ENCODE results near the gene PCNX1. TPM values are rescaled to one million over a fixed set of nuclear protein-coding genes. Genes with fewer than 3 reads are reported as not detected.

PCNX1 gene
- total RNA-seq, 1 donor from 2014 or later = 62.5 TPM

DNA sequence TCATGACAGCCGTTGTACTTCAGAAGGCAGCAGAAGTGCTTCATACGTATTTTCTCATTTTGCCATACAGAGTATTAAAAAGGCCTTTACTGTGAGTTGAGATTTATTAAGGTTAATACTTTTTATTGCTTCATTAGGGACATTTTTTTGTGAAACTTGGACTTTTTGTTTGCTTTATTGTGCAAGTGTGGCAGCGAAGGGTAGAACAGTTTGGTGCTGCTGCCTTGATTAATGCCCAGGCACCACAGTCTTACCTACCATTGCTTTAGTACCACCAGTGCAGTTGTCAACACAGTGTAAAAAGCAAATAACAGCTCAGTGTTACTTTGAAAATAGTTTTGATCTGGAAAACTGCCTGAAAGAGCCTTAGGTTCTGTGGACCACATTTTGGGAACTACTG is 147.4 kb downstream of the PCNX1 start:
- Mint-ChIP-seq H3K27ac (ENCODE audit: unreplicated experiment) (no peak overlapping the region), H3K4me1 (ENCODE audit: low read depth, unreplicated experiment) (no peaks in the 10 kb centered on the region), H3K27me3 (ENCODE audit: unreplicated experiment) (peaks cover under 1% of the 10 kb centered on the region), H3K9me3 (ENCODE audit: unreplicated experiment) (no peaks in the 10 kb centered on the region), H3K4me3 (ENCODE audit: unreplicated experiment) (no peak overlapping the region), H3K36me3 (ENCODE audit: unreplicated experiment) (no peaks in the 10 kb centered on the region)
- TF ChIP-seq, protein P1, sequence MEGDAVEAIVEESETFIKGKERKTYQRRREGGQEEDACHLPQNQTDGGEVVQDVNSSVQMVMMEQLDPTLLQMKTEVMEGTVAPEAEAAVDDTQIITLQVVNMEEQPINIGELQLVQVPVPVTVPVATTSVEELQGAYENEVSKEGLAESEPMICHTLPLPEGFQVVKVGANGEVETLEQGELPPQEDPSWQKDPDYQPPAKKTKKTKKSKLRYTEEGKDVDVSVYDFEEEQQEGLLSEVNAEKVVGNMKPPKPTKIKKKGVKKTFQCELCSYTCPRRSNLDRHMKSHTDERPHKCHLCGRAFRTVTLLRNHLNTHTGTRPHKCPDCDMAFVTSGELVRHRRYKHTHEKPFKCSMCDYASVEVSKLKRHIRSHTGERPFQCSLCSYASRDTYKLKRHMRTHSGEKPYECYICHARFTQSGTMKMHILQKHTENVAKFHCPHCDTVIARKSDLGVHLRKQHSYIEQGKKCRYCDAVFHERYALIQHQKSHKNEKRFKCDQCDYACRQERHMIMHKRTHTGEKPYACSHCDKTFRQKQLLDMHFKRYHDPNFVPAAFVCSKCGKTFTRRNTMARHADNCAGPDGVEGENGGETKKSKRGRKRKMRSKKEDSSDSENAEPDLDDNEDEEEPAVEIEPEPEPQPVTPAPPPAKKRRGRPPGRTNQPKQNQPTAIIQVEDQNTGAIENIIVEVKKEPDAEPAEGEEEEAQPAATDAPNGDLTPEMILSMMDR (IDR thresholded peaks at IDR 0.05; ENCODE audit: partially characterized antibody, unreplicated experiment) = no peak
- no peak for DNase-seq

DNA sequence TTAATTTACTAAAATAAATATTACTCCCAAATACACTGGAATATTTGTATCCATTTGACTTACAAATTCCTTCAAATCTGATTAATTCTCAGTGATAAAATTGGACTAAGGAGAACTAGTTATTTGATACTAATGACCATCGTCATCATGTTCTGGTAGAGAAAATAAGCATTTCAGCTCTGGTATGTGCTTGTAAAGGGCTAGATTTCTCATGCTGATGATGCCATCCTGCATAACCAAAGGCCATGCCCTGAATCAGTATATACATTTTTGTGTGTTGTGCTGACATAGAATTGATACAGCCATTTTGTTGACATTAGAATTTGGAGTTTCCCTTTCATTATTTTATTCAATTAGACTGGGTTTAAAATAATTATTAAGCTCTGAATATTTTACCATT is 148.9 kb downstream of the PCNX1 start:
- DNase-seq = no peak
- TF ChIP-seq, protein P1 (IDR thresholded peaks at IDR 0.05; ENCODE audit: partially characterized antibody, unreplicated experiment) = no peak
- no peak overlapping the region for H3K4me3 Mint-ChIP-seq (ENCODE audit: unreplicated experiment)
- no peak overlapping the region for H3K27ac Mint-ChIP-seq (ENCODE audit: unreplicated experiment)
- peaks cover 3% of the 10 kb centered on the region for H3K27me3 Mint-ChIP-seq (ENCODE audit: unreplicated experiment)
- no peaks in the 10 kb centered on the region for H3K4me1 Mint-ChIP-seq (ENCODE audit: low read depth, unreplicated experiment)
- no peaks in the 10 kb centered on the region for H3K36me3 Mint-ChIP-seq (ENCODE audit: unreplicated experiment)
- H3K9me3 Mint-ChIP-seq (ENCODE audit: unreplicated experiment) = no peaks in the 10 kb centered on the region

DNA sequence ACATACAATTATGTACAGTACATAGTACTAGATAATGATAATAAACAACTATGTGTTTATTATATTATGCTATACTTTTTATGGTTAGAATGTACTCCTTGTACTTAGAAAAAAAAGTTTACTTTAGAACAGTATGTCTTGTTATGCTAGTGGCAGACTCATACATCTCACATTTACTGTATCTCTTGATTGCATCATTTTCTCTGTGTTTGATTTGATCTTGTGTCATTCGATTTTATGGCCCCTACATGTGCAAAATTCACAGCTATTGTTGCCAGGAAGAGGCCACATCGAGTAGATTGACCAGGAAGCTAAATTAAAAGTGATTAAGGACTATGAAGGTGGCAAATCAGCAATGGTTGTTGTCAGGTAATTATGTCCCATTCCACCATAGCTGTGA is 153.0 kb downstream of the PCNX1 start:
- Mint-ChIP-seq H3K27ac (ENCODE audit: unreplicated experiment) (no peak overlapping the region), H3K4me1 (ENCODE audit: low read depth, unreplicated experiment) (no peaks in the 10 kb centered on the region), H3K9me3 (ENCODE audit: unreplicated experiment) (no peaks in the 10 kb centered on the region), H3K36me3 (ENCODE audit: unreplicated experiment) (peaks cover 4% of the 10 kb centered on the region), H3K4me3 (ENCODE audit: unreplicated experiment) (no peak overlapping the region), H3K27me3 (ENCODE audit: unreplicated experiment) (peaks cover 3% of the 10 kb centered on the region)
- no peak for DNase-seq
- TF ChIP-seq, protein P1 (IDR thresholded peaks at IDR 0.05; ENCODE audit: partially characterized antibody, unreplicated experiment) = no peak

DNA sequence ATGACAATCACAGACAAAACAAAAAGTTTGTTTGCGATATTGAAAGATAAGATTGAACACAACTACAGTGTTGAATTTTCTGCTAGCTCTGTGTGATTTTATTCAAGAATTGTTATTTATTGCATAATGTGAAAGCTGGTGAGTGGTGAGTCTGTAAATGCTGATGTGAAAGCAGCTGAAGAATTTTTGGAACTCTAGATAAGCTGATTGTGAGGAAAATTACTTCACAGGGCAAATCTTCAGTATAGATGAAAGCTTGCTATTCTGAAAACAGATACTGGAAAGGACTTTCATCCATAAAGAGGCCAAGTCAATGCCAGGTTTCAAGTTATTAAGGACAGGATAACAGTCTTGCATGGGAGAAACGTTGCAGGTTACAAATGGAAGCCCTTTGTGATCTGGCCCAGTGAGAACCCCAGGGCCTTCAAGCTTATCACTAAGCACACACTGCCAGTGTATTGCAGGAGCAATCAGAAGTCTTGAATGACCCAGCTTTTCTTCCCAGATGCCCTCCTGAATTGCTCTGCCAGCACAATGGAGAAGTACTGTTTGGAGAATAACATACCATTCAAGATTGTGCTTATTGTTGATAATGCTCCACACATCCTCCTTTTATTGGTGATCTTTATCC is 153.7 kb downstream of the PCNX1 start:
- TF ChIP-seq, protein P1 (IDR thresholded peaks at IDR 0.05; ENCODE audit: partially characterized antibody, unreplicated experiment) = no peak
- H3K27me3 Mint-ChIP-seq (ENCODE audit: unreplicated experiment) = peaks cover 3% of the 10 kb centered on the region
- no peak overlapping the region for H3K4me3 Mint-ChIP-seq (ENCODE audit: unreplicated experiment)
- H3K36me3 Mint-ChIP-seq (ENCODE audit: unreplicated experiment) = peaks cover 8% of the 10 kb centered on the region
- no peaks in the 10 kb centered on the region for H3K4me1 Mint-ChIP-seq (ENCODE audit: low read depth, unreplicated experiment)
- no peak for DNase-seq
- H3K9me3 Mint-ChIP-seq (ENCODE audit: unreplicated experiment) = no peaks in the 10 kb centered on the region
- no peak overlapping the region for H3K27ac Mint-ChIP-seq (ENCODE audit: unreplicated experiment)

DNA sequence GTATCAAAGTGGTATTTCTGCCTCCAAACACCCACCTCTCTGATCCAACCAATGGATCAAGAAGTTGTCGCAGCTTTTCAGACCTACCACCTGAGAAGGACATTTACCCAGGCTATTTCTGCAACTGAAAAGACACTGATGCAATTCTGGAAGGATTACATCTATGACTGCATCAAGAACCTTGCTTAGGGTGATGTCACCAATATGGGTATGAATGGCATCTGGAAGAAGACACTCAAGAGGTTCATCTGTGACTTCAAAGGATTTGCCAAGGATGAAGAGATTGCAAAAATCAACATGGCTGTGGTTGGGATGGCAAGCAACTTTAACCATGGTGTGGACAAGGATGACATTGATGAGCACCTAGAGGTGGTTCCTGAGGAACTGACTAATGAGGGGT is 154.2 kb downstream of the PCNX1 start:
- Mint-ChIP-seq H3K27me3 (ENCODE audit: unreplicated experiment) (peaks cover 4% of the 10 kb centered on the region), H3K4me3 (ENCODE audit: unreplicated experiment) (no peak overlapping the region), H3K9me3 (ENCODE audit: unreplicated experiment) (no peaks in the 10 kb centered on the region), H3K4me1 (ENCODE audit: low read depth, unreplicated experiment) (no peaks in the 10 kb centered on the region), H3K27ac (ENCODE audit: unreplicated experiment) (no peak overlapping the region), H3K36me3 (ENCODE audit: unreplicated experiment) (peaks cover 13% of the 10 kb centered on the region)
- no peak for DNase-seq
- TF ChIP-seq, protein P1 (IDR thresholded peaks at IDR 0.05; ENCODE audit: partially characterized antibody, unreplicated experiment) = no peak
